GM18867 (cell line): ENCODE measurements around the gene TSPOAP1.

Source experiments
- ATAC-seq: cut with Tn5 transposase; IDR thresholded peaks from one replicate; pipeline ENCODE4 v1.9.1; 2021; ENCODE audit warnings: mild to moderate bottlenecking, moderate library complexity; ENCODE audit not compliant: unreplicated experiment

Gene TSPOAP1

GRCh38 chr17:58340405-58340876 lies 11.8 kb upstream of the TSPOAP1 start:
- no peak for ATAC-seq

DNA sequence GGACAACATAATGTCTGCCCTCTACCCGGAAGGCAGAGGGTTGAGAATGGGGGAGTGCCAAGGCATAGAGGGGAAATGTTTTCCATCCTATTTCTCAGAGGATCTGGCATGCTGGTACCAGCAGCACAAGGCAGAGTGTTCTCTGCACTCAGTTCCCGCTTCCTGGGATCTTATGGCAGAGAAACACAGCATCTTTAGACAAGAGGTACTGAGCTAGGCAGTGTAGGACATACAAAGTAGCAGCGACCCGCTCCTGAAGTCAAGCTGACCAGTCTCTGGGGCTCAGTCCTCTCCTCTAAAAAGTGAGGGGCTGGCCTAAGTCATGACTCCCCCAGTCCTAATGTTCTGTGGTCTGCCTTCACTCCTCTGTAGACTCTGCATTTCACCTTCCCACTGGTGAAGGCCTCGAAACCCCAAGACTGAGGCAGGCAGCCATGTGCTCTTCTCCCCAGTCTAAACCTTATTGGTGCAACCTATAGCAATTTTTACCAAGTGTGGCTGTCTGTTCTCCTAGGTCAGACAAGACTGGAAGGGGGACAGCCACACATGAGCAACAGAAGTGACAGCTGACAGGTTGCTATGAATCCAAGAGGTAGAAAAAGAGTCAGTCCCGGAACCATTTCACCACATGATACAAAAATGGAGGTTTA lies 11.3 kb upstream of the TSPOAP1 start:
- ATAC-seq: no peak

GRCh38 chr17:58338841-58339754 lies 10.5 kb upstream of the TSPOAP1 start:
- ATAC-seq: peak; percentile 28

DNA sequence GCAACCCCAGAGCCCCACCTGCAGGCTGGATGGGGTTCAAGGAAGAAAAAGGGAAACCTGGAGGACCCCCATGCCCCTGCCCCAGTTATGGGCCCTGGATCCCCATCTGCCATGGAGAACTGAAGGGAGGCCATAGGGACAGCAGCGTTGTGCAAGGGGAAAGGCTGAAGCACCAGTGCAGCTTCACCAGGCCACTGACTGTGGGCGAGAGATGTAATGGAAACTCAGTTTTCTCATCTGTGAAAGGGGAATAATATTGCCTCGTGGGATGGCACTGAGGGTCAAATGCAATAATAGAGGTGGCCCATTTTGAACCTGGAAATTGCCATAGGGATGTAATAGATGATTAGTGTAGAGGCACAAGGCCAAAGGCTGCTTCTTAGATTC lies 9.9 kb upstream of the TSPOAP1 start:
- ATAC-seq: peak; percentile 0

DNA sequence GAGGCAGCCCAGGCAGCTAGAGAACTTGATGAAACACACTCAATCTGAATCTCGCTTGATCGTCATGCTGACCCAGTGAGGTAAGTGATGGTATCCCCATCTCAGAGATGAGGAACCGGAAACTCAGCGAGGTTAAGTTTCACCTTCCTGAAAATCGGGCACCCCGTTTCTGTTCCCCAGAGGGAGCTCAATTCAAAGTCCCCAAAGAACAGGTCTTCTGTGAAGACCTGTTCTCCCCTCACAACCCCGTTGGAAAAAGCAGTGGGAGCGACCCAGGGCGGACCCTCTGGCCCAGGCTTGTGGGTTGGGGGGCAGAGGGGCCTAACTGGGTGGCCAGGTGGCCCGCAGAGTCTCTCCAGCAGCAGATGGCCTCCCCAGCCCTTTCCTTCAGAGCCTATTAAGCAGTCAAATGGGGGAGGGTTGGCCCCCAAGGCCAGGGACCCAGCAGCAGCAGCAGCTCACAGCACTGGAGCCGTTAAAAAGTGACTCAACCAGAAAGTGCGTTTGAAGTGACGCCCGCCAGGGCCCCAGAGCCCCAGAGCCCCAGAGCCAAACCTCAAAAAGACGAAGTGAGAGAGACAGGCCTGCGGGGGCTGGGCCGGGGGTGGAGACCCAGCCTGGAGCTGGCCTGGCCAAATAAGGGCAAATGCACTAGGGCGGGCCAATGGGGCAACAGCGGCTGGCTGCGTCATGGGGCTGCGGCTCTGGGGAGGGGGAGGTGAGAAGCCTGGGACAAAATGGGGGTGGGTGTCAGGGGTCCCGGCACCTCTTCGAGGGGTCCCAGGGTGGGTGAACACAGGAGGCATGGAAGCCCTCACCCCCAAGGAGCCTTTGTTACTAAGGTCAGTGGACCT lies 9.2 kb upstream of the TSPOAP1 start:
- ATAC-seq: peak; percentile 60

GRCh38 chr17:58337210-58337599 lies 8.6 kb upstream of the TSPOAP1 start:
- no peak for ATAC-seq

GRCh38 chr17:58336456-58337209 lies 8.0 kb upstream of the TSPOAP1 start:
- ATAC-seq: no peak

- no peak for ATAC-seq
Observed at GRCh38 chr17:58335779-58336455, 7.3 kb upstream of the TSPOAP1 start.

DNA sequence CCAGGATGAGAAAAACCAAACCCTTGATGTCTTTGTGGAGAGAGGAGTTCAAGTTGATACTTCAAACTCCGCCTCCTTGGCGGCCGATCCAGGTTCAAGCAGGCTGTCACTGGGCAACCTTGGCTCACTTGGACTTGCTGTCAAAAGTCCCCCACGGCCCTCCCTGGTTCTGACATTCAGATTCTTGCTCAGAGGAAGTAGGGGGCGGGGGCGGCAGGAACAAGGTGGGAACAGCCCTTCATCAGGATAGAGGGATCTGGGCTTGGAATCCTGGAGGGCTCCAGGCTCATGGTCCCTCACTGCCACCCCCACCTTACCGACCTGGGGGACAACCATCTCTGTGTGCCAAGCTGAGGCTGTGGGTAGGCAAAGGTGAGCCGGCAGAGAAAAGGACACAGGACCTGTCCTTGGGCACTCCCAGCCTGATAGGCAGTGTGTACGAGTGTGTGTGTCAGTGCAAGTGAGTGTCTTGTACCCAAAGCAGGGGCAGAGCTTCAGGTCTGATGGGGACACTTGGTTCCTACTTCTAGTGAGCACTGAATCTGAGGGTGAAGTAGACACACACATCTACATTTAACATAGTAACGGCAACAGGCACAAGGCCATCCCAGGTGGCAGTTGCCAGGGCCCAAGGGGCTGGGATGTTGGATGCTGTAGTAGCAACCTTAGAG lies 6.6 kb upstream of the TSPOAP1 start:
- ATAC-seq: no peak

DNA sequence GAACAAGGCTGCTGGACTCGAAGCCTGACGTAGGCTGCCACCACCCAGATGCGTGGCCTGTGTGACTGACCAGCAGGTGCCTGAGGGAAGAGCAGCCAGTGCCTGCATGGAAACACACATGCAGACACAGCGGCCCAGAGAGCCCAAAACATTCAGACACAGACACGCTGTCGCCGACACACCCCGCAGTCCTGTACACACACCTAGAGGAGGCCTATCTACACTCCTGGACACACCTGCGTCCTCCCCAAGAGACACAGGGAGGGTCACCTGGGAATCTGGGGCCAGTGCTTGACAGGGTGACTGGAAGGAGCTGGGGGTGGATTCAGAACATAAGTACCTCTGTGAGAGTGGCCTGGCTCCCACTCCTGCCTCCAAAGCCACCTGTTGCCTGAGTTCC lies 6.1 kb upstream of the TSPOAP1 start:
- ATAC-seq: no peak

GRCh38 chr17:58334256-58334655 lies 5.7 kb upstream of the TSPOAP1 start:
- ATAC-seq: no peak

DNA sequence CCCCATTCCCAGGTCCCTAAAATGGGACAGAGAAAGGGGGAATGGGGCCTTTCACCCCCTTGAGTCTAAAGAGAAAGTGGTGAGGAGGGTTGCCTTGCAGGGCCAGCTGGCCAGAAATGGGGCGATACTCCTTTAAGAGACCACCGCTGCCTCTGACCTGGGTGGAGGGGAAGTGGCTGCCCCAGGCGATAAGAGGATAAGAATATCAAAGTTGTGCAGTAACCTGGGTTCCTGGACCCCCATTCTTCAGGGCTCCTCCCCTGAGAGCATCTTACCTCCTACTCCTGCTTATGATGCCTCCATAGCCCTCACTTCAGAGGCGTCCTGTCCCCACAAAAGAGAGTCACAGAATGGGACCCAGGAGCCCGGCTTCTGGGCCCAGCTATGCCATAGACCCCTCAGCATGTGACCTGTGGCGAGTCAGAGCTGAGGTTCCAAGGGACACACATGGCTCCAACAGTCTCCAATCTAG lies 5.2 kb upstream of the TSPOAP1 start:
- no peak for ATAC-seq

GRCh38 chr17:58332778-58333735 lies 4.5 kb upstream of the TSPOAP1 start:
- no peak for ATAC-seq

- ATAC-seq: peak; percentile 14
Observed at GRCh38 chr17:58331815-58332777, 3.5 kb upstream of the TSPOAP1 start.

GRCh38 chr17:58330997-58331814 lies 2.6 kb upstream of the TSPOAP1 start:
- no peak for ATAC-seq

GRCh38 chr17:58330538-58330996 lies 2.0 kb upstream of the TSPOAP1 start:
- ATAC-seq: no peak
